ENCODE measurements around the gene ADAMTS8.

Gene ADAMTS8

DNA sequence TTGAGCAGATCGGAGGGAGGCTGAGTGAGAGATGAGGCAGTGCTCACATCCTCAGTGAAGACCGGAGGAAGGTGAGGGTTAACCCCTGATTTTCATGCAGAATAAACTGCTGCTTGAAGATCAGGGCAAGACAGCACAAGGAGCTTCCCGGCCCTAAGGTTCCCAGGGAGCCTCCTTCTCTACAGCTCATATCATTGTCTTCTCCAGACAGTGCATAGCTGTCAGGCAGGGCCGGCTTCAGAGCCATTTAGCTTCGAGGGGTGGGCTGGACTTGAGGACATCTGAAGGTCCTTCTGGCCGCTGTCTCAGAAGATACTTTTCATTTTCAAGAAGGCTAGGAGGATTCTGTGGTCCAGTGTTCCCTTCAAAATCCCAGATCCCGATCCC lies 7.2 kb downstream of the ADAMTS8 start:
- DNase-seq (ENCODE audit: low spot score) = no peak

DNA sequence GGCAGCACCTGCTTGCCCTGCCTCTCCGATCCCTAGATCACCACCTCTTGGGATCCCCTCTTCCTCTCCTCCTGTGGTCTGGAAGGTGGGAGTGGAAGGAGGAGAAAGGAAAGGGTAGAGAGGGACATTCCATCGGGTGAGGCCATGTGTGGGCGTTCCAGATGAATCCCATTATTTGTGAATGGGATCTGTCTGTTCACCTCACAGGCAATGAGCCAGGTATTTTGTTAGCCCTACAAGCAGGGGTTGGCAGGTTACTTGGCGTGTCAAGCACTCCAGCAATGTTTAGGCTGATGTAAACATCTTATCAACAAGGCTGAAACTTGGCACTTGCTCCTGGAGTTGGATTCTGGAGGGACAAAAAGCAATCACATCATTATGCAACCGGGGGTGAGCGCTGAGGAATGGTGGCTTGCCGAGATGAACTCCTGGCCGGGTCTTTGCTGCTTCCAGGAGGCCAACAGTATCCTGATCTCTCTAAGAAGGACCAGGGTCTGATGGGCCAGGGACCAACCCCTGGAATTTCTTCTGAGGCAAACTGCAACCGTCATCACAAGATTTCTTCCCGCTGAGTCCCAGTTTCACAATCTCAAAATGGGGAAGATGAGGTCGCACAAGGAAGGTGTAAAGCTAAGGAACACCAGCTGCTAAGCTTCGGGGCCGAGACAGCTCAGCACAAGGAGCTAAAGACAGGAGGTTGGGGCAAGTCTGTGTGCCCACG lies 7.8 kb downstream of the ADAMTS8 start:
- DNase-seq (ENCODE audit: low spot score) = no peak

DNA sequence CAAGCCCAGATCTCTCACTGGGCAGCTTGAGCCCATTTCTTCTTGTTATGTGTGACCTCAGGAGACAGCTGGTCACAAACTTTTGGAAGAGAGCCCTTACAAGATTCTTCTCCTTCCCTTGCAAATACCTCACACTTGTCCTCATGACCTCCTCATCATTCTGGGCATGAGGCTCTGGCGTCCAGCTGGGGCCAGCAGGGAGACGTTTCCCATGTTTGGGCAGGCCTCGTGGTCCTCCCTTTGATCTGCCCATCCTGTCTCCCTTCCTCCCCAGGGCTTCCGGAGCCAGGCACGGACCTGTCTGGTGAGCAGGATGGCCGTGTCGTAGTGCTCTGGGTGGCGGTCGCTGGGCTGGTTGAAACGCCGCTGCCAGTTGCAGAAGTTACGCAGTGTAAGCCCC lies 9.7 kb downstream of the ADAMTS8 start:
- DNase-seq (ENCODE audit: low spot score) = no peak

DNA sequence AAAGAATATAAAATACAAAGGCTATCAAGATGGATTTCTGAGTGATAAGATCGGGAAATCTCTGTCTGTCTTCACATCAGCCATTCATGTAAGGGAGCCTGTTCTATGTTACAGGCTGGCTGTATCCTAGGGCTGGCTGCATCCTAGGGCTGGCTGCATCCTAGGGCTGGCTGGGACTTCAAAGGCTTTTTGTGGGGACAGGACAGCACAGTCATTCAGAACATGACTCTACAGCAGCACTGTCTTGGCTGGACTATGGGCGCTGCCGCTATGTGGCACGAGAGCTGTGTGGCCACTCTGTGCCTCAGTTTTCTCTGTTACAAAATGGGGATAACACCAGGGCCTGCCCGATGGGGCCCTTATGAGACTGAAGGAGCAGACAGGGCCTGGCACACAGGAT lies 10.2 kb downstream of the ADAMTS8 start:
- DNase-seq (ENCODE audit: low spot score) = no peak

DNA sequence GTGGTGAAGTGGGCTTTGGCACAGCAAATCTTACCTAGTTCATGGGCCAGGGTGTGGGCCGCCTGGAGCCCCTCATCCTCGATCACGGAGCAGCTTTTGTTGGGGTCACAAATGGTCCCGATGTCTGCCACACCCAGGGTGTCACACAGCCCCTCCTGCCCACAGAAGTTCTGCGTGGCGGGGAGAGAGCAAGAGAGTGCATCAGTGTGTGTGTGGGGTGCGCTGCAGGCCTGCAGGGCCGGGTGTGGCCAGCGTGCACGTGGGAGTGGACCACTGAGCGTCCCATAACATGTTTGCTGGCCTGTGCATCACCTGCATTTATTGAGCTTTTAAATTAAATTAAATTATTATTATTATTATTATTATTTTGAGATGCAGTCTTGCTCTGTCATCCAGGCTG lies 11.5 kb downstream of the ADAMTS8 start:
- DNase-seq (ENCODE audit: low spot score) = no peak

DNA sequence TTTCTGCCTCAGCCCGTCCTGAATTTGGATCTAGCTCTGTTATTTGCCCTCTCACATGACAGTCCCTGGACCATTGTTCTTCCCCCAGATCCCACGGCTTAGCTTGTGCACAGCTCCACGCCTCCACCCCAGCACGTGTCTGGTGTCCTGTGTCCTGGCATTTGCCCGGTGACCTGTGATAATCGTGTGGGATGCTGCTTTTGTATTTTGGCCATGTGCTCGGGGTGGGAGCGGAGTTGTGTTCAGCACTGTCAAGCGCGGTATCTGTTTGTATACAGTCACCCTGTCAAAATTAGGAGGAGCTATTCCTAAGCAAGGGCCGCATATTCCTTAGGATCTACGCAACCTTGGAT lies 11.9 kb downstream of the ADAMTS8 start:
- no peak for DNase-seq (ENCODE audit: low spot score)

DNA sequence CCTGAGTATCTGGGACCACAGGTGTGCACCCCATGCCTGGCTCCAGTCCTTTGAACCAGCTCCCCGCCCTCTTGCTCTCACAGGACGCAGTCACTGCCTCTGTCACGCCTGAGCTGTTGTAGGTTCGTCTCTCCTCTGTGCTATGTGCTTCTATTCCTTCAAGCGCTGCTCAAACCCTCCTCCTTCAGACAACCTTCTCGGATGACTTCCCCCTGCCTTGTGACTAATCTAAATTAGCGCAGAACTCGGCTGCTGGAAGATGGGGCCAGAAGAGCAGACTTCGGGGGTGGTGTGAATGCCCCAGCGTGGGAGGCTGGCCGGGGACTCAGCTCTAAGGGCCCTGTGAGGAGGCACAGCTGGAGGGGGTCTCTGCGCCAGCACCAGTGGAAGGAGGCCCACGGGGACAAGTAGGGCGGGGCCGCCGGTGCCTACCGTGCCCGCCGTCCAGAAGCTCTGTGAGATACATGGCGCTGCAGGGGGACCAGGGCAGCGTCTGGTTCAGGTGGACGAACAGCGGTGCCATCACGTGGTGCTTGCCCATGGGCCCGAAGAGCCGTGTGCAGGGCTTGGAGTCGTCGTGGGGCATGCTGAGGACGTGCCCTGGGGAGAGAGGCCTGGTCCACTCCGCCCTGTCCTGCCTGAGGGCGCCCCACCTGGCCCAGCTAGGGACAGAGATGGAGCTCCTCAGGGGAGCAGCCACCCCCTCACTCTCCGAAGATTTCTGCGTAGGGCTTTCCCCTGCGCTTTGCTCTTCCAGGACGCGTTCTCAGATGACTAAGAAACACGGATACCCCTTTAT lies 12.5 kb downstream of the ADAMTS8 start:
- no peak for DNase-seq (ENCODE audit: low spot score)

DNA sequence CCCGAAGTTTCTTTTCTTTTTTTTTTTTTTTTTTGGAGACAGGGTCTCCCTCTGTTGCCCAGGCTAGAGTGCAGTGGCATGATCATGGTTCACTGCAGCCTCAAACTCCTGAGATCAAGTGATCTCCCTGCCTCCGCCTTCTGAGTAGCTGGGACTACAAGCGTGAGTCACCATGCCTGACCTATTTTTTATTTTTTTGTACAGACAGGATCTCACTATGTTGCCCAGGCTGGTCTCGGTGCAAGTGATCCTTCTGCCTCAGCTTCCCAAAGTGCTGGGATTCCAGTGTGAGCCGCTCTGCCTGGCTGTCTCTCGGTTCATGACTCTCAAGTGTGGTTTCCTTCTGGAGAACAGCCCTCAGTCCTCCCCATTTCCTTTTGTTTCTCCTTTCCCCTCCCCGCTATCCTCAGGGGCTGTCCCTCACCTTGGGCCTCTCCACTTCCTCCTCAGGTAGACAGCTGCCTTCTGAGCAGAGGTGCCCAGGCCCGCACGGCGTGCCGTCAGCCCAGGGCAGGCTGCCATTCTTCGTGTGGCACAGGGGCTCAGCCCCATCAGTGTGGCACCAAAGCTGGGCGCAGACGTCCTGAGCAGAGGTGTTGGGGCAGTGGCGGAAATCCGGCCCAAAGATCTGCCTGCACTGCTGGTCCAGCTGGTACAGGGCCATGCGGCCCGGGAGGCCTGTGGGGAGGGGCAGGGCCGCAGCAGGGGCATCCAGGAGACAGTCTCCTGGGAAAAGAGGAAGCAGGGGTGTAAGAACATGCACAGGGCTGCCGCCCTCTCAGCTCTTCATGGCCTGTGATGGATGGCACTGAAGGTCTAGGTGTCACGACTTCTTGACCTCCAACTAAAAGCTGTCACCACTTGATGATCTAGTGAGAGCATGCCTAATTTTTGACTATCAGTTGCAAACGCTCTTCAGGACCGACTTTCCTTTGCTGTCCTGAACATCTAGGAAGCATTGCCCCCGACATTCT lies 14.0 kb downstream of the ADAMTS8 start:
- no peak for DNase-seq (ENCODE audit: low spot score)

DNA sequence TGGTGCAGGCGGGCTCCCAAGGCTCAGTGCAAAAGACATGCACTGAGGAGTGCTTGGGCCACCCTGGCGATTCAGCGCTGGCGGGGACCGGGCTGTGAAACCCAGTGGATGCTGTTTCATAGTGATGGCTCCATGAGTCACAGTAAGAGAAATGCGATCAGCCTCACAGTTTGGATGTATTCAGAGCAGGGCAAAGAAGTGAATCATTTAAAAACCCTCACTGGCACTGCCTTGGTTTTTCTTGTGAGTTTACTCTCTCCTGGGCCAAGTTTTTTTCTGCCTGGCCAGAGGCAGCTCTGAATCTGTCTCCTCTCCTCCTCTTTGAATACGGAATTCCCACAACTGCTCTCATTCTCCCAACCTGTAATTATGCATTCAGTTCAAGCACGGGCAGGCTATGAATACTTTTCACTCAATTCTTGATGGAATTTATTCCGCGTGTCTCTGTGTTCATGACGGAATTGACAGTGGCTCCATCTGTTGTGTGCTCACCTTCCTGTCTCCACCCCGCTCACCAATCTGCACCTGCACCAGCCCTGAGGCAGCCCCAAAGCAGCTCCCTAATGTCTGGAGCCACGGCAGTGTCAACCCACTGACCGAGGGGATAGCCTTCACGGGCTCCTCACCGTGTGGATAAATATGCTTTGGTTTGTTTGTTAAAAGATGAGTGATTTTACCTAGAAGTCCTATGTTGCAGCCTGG lies 14.9 kb downstream of the ADAMTS8 start:
- DNase-seq (ENCODE audit: low spot score) = no peak

DNA sequence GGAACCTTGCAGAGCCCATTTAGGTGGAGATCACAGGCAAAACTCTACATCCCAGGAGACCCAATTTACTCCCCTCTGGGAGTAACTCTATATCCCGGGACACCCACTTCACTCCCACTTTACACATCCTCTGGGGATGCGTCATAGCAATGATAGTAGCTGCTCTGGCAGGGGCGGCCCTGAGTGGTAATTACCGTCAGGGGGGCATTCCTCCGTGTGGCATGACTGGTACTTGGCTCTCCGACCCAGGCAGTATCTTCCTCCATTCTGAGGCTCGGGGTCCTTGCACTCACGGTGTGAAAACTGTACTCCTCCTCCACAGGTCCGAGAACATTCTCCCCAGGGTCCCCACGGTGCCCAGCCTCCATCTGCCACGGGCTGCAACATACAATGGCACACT lies 17.2 kb downstream of the ADAMTS8 start:
- no peak for DNase-seq (ENCODE audit: low spot score)

DNA sequence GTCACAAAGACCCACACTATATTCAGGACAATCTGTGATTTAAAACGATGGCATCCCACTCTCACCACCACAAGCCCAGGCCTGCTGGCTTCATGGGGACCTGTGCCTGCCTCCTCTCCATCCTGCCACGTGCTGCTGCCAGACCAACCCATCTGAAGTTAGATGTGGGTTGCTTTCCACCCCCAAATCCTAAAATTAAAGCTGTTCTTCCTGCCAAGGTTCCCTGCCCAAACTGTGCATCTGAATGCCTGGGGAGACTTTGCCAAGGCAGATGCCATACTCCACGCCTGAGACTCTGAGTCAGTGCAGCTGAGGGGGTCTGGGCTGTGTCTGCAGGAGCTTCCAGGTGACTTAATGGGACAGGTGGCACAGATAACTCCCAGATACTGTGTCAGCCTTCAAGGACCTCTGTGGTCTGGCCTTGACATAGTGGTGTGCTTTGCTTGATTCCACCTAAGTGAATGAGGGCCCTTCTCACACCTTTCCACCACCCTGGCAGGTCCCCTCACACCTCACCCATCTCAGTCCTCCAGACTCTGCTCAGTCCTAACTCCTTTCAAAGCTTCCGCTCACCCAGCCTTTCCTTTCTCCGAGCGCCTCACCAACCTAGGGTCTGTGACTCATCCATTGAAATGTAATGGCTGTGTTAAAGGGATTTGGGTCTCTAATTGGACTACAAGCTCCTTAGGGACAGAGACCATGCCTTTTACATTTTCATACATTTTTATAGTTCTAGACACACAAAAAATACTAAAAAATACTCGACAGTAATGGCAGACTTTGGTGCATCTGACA lies 18.6 kb downstream of the ADAMTS8 start:
- no peak for DNase-seq (ENCODE audit: low spot score)

DNA sequence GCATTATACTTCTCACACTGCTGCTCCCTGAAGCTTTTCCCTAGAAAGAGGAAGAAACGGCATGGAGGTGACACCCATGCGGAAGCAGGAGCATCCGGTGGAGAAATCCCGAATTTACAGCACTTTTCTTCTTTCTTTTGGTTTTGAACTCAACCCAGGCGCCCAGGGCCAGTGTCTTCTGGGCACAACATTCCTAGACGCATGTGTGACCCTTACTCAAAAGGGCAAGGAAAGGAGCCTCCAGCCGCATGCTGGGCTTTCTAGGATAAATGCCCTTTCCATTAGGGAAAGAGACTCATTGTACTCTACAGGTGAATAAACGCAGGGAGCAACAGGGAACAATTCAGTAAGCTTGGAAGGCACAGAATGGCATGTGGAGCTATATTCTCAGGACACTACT lies 19.5 kb downstream of the ADAMTS8 start:
- DNase-seq (ENCODE audit: low spot score) = no peak

DNA sequence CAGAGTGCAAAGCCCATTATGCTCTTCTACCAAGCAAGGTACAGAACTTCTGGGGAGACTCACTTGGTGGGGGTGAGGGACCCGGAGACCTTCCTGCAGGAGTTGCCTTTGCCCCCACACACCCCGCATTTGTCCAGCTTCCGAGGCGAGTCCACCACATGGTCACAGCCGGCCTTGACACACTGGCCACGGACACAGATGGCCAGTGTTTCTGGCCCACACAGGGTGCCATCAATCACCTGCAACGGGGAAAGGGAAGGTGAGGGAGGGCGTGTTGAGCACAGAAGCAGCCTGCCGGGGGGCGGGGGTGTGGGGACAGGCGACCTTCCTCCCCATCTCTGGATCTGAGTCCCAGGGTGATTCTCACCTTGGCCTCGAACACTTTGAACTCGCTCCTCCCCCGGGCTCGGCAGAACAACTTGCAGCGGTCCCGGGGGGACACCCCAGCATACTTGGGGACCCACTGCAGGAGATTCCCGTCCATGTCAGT lies 20.0 kb downstream of the ADAMTS8 start:
- no peak for DNase-seq (ENCODE audit: low spot score)

DNA sequence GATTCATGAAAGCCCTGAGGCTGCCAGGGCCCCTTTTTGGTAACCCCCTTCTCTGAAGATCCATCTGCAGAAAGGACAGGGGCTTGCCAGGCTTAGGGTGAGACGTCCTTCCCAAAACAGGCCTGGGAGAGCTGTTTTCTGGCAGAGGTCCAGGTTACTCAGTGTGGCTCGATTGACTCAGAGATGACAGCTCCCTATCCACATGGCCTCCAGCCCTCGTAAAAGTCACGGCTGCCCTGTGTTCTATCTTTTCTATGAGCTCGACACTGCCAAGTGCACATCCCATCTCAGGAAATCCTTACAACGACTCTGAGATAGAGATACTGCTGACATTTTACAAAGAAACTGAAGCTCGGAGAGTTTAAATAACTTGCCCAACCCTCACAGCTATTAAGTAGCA lies 20.4 kb downstream of the ADAMTS8 start:
- DNase-seq (ENCODE audit: low spot score) = no peak

DNA sequence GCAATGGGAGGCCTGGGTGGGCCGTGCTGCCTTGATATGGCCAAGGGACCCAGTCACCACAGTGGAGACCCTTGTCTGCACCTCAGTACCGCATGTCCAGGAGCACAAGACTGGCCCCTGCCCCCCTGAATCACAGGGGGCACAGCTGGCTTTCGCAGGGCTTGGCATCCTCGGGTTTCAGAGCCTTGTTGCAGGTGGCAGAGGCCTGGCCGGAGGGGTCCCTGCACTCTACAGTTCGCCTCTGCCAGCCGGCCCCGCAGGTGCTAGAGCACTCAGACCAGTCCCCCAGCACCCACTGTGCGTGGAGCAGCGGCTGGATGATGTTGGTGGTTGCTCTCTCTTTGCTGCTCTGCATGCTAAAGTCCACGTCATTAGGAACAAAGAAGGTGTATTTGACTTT lies 23.0 kb downstream of the ADAMTS8 start:
- no peak for DNase-seq (ENCODE audit: low spot score)

DNA sequence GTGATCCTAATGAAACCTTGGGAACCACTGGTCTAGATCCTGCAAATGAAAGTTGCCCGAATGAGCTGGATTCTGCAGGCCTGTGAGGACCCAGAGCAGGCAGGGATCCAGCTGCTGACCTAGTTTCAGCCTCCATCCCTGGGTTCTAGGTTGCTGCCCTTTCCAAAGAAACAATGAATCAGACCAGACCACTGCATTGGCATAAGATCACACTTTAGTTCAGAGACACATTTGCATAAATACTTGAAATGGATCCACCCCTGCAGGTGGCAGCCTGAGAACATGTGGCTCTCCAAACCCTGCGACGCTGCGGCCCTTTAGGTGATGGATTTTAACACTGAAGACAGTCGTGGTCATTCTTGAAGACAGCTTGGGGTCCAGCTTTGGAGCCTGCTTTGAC lies 23.7 kb downstream of the ADAMTS8 start:
- no peak for DNase-seq (ENCODE audit: low spot score)

DNA sequence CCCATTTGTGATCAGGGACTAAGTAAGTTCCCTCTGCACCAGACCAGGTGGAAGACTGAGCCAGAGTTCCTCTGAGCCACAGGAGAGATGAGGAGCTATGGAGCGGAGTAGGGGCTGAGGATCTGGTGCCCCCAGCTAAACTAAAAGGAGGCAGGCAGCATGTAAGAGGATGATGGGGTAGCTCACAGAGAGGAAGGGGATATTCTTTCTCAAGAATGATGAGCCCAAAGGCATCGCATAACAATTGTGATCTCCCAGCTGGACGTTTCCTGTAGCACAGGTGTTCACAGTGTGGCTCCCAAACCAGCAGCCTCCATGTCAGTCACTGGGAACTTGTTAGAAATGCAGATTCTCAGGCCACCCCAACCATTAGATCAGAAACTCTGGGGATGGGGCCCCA lies 24.4 kb downstream of the ADAMTS8 start:
- no peak for DNase-seq (ENCODE audit: low spot score)

DNA sequence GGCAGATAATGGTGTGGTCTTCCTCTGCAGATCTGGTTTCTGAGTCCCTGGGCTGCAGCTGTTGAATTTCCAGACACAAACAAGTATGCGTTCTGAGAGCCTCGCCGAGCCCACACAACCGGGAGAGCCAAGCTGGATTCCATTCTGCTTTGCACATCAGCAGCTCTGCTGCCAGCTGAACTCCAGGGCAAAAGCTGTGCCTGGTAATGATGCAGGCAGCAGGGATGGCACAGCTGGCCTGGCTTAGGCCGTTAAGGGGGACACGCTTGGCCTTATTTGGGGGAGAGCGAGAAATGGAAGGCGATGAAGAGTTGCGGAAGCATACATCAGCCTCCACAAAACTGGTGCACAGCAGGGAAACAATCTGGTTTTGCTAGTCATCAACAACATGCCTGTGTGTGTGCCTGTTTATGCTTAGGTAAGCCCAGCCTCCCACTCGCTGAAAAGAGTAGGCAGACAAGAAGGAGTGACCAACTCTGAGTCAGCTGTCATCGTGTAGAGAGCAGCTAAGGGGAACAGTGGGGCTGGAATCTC lies 25.1 kb downstream of the ADAMTS8 start:
- peak; percentile 32 for DNase-seq (ENCODE audit: low spot score)

DNA sequence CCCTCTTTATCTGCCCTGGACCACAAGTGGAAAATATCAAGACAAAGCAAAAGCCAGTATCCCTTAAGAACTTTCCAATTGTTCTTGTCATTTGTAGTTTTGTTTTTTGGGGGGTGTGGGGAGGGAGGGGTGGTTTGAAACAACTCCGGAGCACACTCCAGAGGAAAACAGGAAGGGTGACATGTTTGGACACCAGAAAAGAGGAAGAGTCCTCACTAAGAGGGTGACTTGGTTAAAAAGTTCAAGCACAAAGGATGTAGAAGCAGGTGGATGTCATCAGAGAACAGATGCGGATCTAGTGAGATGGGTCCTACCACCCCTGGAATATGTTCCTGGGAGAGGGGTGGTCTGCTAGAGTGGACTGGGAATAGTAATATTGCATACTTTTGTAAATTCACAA lies 25.8 kb downstream of the ADAMTS8 start:
- DNase-seq (ENCODE audit: low spot score) = no peak

DNA sequence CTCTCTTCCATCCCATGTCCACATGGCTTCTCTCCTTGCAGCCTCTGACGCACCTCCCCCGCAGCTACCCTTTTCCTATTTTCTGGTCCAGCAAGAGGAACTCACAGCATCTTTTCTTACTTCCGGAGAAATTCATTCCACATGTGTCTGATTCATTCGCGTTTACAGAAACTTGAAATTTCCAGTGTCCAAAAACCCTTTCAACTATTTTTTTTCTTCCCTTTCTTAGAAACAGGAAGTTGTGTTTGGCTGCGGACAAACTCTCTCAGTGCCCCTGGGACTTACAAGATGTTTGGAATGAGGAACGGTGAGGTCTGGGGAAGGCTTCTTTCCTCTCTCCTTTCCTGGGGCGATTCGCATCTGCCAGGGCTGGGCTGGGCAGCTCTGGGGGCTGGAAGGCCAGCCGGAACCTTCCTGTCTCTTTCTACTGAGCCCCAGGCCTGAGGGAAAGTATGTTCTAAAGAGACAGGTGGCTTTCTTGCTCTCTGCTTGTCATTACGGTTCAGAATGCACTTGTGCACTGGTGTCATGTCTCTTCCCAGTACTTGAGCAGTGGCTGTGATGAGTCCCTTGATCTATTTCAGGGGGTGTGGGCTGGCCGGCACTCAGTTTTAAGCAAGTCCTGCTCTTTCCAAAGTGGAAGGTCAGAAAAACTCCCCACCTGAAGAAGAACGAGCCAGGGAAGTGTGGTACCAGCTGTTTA lies 27.5 kb downstream of the ADAMTS8 start:
- no peak for DNase-seq (ENCODE audit: low spot score)

Data from SK-N-DZ (cell line).